ENCODE measurements around the gene TBRG4. TPM values are rescaled to one million over a fixed set of nuclear protein-coding genes. Genes with fewer than 3 reads are reported as not detected.

The TBRG4 gene
- total and polyA plus RNA-seq, 2 experiments from 2014 or later, result 44.5 to 54.6 TPM

DNA sequence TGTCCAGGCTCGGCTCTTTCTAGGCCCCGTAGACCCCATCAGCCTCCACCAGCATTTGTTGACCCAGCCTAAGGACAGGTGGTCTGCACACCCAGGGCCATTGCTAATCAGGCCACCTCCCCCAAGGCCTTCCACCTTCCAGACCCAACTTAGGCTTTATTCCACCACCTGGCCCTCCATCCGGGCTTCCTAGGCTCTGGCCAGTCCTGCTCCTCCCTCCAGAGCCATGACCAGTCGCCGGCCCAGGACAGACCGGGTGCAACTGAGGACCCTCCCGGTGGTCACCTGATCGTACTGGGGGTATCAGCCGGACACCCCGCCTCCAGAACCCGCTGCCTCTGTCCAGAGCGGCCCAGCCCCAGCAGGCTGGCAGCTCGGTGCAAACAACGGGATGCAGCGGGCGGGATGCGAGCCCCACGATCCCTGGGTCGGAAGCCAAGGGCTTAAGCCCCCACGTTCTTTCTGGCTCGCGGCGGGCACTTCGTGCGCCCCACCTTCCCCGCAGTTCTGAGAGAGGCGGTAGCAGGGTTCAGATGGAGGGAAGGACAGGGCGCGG, 23.3 kb downstream of the TBRG4 start:
- Histone ChIP-seq H3K4me2 (peak overlapping the region; percentile 97), H3K4me1 (ENCODE audit: insufficient read depth) (peaks cover 2% of the 10 kb centered on the region), H2AFZ (peak overlapping the region; percentile 76), H3K79me2 (no peaks in the 10 kb centered on the region), H3K4me3 (peak overlapping the region; percentile 90), H4K20me1 (ENCODE audit: insufficient read depth, poor library complexity, severe bottlenecking) (no peaks in the 10 kb centered on the region), H3K9me3 (ENCODE audit: low read depth) (no peaks in the 10 kb centered on the region), H3K27ac (no peak overlapping the region), H3K27me3 (no peaks in the 10 kb centered on the region), H3K9me2 (replicated peaks; ENCODE audit: insufficient read depth) (no peaks in the 10 kb centered on the region), H3K36me3 (replicated peaks; ENCODE audit: insufficient read depth, low read depth) (no peaks in the 10 kb centered on the region)
- TF ChIP-seq CTCF (IDR thresholded peaks at IDR 0.05; ENCODE audit: poor library complexity) (no peak), EZH2 (IDR thresholded peaks at IDR 0.05; ENCODE audit: borderline replicate concordance) (no peak), EZH2phosphoT487 (IDR thresholded peaks at IDR 0.05; ENCODE audit: low read depth, severe bottlenecking, unreplicated experiment) (no peak)
- no peak for DNase-seq (ENCODE audit: low spot score)
- 41% methylated on average over 27 of the region's 29 CpGs for WGBS (ENCODE audit: low lambda C conversion rate, missing lambda C conversion rate)

DNA sequence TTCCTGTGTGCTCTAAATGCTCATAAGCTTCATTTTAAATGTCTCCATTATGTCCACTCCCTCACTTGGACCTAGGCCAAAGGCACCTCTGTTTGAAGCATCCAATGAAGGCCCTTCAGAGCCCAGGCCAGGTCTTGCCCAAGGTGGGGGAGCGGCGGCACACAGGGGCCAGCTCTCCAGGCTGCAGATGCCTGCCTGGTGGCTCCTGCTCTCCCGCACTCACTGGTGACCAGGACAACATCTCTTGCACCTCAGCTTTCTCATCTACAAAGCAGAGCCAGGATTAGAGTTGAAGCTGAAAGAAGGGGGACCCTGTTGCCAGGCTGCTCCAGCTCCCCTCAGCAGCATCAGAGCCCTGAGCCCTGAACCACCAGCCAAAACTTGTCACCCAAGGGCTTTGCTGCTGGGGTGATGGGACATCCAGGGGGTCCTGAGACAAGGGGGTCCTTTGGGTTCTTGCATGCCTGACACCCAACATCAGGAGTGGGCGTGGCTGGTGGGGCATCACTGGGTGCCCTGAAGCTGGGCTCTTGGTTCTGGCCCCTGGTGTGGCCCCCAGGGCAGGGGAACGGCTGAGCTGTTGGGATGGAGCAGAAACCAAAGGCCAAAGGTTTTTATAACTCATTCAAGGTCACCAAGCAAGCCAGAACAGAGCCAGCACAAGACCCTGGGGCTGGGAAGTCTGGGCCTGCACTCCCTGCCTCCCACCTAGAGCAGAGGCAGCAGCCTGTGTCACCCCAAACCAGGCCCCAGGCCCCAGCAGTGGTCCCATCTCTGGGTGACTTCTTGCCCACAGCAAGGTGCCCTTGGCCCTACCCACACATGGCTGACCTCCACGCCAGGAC, 24.0 kb downstream of the TBRG4 start:
- Histone ChIP-seq H3K36me3 (replicated peaks; ENCODE audit: insufficient read depth, low read depth) (no peaks in the 10 kb centered on the region), H4K20me1 (ENCODE audit: insufficient read depth, poor library complexity, severe bottlenecking) (no peaks in the 10 kb centered on the region), H3K79me2 (no peaks in the 10 kb centered on the region), H3K4me3 (no peak overlapping the region), H2AFZ (no peak overlapping the region), H3K4me1 (ENCODE audit: insufficient read depth) (peaks cover 2% of the 10 kb centered on the region), H3K27me3 (no peaks in the 10 kb centered on the region), H3K4me2 (peak overlapping the region; percentile 97), H3K9me2 (replicated peaks; ENCODE audit: insufficient read depth) (no peaks in the 10 kb centered on the region), H3K27ac (no peak overlapping the region), H3K9me3 (ENCODE audit: low read depth) (no peaks in the 10 kb centered on the region)
- DNase-seq (ENCODE audit: low spot score), result no peak
- TF ChIP-seq CTCF (IDR thresholded peaks at IDR 0.05; ENCODE audit: poor library complexity), result no peak
- TF ChIP-seq EZH2phosphoT487 (IDR thresholded peaks at IDR 0.05; ENCODE audit: low read depth, severe bottlenecking, unreplicated experiment), result no peak
- no peak for TF ChIP-seq EZH2 (IDR thresholded peaks at IDR 0.05; ENCODE audit: borderline replicate concordance)
- WGBS (ENCODE audit: low lambda C conversion rate, missing lambda C conversion rate), result 98% methylated on average over 6 of the region's 6 CpGs

- Histone ChIP-seq H3K4me3 (no peak overlapping the region), H3K36me3 (replicated peaks; ENCODE audit: insufficient read depth, low read depth) (no peaks in the 10 kb centered on the region), H3K9me2 (replicated peaks; ENCODE audit: insufficient read depth) (no peaks in the 10 kb centered on the region), H3K4me1 (ENCODE audit: insufficient read depth) (peaks cover 2% of the 10 kb centered on the region), H4K20me1 (ENCODE audit: insufficient read depth, poor library complexity, severe bottlenecking) (no peaks in the 10 kb centered on the region), H3K79me2 (no peaks in the 10 kb centered on the region), H3K27me3 (no peaks in the 10 kb centered on the region), H3K4me2 (no peak overlapping the region), H2AFZ (no peak overlapping the region), H3K27ac (no peak overlapping the region), H3K9me3 (ENCODE audit: low read depth) (no peaks in the 10 kb centered on the region)
- 89% methylated on average over 15 of the region's 15 CpGs for WGBS (ENCODE audit: low lambda C conversion rate, missing lambda C conversion rate)
- no peak for TF ChIP-seq EZH2 (IDR thresholded peaks at IDR 0.05; ENCODE audit: borderline replicate concordance)
- TF ChIP-seq EZH2phosphoT487 (IDR thresholded peaks at IDR 0.05; ENCODE audit: low read depth, severe bottlenecking, unreplicated experiment), result no peak
- no peak for TF ChIP-seq CTCF (IDR thresholded peaks at IDR 0.05; ENCODE audit: poor library complexity)
- DNase-seq (ENCODE audit: low spot score), result no peak
These were observed 25.0 kb downstream of the TBRG4 start for GRCh38 chr7:45086331-45087065.

Measured in hepatocyte (in vitro differentiated cells).